Stimulated activated CD4-positive, alpha-beta T cell treated with anti-CD3 and anti-CD28 coated beads, Interleukin-1b, Interleukin-23, amount 100 ng/mL, for 4 hours (primary cell): ENCODE results near the gene ADCY2.

Experiments used
- DNase-seq, 2 donors: peaks; one replicate each; pipeline ENCODE4 v3.0.0-alpha.2; 2020; ENCODE audit warnings: low read depth in 2 of 2

ADCY2 gene

GRCh38 chr5:7663808-7664207 is 267.9 kb downstream of the ADCY2 start:
- no peak for DNase-seq

DNA sequence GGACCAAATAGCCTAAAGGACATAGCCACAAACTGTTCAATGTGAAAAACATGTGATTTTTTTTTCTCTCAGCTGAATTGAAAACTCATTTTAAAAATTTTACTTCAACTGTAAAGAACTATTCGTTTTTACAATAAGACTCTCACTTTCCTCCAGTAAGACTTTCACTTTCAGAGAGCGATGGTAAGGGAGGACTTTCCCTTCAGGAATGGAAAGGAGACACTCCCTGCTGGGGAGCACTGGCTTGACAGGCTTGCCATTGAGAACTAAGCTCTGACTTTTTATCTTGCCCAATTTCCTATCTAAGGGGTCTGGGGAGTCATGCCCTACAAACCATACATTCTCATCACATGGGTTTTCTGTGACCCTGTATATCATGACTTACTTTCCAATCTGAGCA is 268.3 kb downstream of the ADCY2 start:
- DNase-seq: no peak

- DNase-seq: no peak
Measured at GRCh38 chr5:7667216-7667767, 271.4 kb downstream of the ADCY2 start.

GRCh38 chr5:7668161-7668560 is 272.2 kb downstream of the ADCY2 start:
- DNase-seq: no peak

GRCh38 chr5:7668627-7669026 is 272.7 kb downstream of the ADCY2 start:
- DNase-seq: no peak

DNA sequence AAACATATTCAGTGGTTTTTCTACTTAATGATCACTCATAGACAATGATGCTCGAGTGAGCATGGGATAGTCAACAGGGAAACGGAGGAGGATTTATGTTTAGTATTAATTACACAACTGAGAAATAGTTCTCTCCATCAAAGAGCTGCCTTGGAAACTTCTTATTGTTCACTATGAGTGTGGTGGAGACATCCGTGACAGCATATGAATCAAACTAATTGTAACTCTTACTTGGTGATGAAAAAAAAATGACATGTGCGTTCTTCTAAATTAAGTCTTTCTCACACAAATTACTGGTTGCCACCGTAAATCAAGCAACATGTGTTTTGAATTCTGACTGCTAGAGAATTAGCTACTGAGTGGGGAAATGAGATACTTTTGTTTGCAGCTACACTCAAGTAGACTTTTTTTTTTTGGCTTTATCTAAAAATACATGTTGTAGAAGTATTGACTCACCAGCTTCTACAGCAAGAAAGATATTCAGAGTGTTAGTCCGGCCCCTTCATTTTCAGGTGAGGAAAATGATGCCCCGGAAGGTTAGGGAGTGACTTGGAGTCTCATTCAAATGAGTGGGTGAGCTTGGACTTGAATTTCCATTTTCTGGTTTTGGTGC is 275.5 kb downstream of the ADCY2 start:
- no peak for DNase-seq

DNA sequence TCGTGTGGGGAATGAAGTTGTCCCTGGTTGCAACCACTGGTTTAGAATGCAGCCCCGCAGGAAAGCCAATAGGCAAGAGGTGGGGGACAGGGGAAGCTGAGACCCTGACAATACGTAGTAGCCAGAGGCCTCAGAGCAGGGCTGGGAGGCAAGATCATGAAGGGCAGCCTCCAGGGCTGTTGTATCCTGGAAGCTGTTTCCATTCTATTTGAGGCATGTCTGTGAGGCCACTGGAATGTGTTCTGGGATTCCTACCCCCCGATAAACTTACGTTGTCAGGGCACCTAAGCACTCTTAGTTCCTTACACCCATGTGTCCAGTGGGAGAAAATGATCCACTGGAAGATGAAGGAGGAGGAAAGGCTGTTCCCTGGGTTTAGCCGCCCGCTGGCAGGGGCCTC is 277.7 kb downstream of the ADCY2 start:
- DNase-seq: no peak

DNA sequence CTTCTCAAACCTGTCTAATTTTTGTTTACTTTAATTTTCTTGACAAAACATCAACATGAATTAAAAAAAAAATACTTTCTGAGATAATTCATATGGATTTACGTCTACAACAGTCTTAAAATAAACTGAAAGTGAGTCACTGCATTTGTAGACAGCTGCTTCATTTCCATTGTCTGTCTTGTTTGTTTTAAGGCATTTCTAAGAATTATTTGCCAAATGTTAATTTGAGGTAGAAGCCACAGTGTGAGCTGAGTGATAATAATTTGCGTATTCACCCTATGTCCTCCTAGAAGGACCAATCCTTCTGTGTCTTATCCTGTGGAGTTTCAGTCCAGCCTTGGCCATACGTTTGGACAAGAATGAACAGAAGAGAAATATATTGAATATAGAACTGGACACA is 280.5 kb downstream of the ADCY2 start:
- DNase-seq: no peak

DNA sequence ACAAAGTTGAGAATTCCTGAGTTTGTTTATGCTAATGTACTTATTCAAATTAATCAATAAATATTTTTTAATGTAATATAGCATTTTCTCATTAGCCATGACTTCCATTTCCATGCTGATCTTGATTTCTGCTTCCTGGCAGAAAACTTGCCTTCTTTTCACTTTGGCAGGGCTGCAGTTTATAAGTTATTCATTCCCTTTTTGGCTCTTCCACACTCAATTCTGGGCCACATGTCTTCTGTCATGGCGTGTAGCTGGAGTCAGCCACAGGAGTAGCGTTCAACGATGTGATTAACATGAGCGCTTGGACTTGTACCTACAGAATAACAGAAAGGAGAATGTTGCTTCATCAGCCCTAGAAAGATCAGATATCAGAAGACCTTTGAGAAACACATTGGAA is 282.1 kb downstream of the ADCY2 start:
- no peak for DNase-seq

- DNase-seq: no peak
Measured at GRCh38 chr5:7679663-7680062, 283.7 kb downstream of the ADCY2 start.

DNA sequence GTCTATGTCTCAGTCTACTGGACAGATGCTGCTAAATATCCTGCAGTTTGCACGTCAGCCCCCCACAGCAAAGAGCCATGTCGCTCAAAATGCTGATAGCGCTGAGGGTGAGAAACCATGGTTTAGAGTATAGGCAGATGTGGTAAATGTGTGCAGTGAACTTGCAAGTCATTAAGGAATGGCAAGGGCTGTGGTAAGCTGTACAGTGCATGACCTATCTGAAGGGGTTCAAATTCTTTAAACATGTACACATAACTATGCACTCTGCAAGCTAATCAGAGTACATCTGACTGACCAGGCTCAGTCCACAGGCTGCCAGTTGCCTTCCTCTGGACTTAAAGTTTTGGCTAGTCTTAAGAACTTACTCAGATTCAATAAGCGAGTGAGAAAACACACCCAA is 284.3 kb downstream of the ADCY2 start:
- DNase-seq: no peak

DNA sequence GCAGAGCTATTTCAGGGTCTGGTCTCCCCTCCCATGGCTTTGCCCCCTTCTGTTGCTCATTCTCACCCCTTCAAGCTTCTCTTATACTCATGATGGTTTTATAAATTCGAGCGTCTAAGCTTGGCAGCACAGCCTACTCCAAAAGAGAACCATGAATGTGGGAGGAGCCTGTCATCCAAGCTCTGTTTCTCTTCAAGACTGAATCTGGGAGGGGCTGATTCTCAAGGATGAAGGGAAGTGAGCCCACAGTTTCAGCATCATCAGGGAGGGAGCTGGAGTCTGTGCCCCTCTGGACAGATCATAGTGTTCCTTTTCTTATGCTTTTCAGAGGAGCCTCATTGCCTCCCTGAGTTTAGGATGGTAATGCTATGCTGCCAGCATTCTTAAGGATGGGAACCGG is 286.4 kb downstream of the ADCY2 start:
- no peak for DNase-seq

GRCh38 chr5:7683753-7684152 is 287.8 kb downstream of the ADCY2 start:
- no peak for DNase-seq

- no peak for DNase-seq
Measured at GRCh38 chr5:7684826-7685225, 288.9 kb downstream of the ADCY2 start.

- DNase-seq: no peak
Measured at GRCh38 chr5:7686794-7687193, 290.9 kb downstream of the ADCY2 start.

- DNase-seq: no peak
Measured at GRCh38 chr5:7690557-7690956, 294.6 kb downstream of the ADCY2 start.

- DNase-seq: no peak
Measured at GRCh38 chr5:7705261-7705660, 309.3 kb downstream of the ADCY2 start.

- DNase-seq: no peak
Measured at GRCh38 chr5:7705736-7706135, 309.8 kb downstream of the ADCY2 start.

- no peak for DNase-seq
Measured at GRCh38 chr5:7706256-7706655, 310.3 kb downstream of the ADCY2 start.

GRCh38 chr5:7714119-7714518 is 318.2 kb downstream of the ADCY2 start:
- DNase-seq: no peak

DNA sequence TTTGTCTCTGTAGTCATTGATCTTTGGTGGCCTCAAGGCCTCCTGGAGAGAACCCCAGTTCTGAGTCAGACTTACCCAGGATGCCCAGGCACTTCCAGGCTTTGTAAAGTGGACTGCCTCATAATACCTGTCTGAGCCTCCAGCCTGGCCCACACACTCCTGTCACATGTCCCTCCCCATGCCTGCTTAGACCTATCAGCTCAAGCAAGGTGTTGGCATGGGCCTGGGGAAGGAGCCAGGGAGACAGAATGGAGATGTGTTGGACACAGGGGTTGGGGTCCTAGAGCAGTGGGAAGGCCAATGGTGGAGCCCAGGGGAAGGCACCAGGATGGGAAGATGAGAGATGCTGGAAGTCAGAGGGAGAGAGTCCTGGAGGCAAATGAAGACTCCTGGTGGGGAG is 318.8 kb downstream of the ADCY2 start:
- no peak for DNase-seq

DNA sequence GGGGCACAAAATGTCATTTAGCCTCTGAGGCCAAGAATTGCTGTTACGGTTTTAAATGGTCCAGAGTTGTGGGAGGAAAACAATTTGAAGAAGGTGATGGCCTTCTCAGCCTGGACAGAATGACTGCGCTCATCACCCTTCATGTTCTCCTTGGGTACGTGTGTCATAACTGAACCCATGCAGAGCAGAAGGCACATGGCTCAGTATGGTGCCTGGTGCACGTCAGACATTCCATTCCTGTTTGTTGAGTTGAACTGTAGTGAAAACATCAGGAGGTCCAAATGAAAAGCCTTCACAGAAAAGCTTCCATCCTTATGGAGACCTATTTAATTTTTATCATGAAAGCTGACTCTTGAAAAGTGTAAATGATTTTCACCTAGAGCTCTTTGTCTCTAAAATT is 321.8 kb downstream of the ADCY2 start:
- no peak for DNase-seq

- DNase-seq: no peak
Measured at GRCh38 chr5:7728076-7728475, 332.1 kb downstream of the ADCY2 start.

- no peak for DNase-seq
Measured at GRCh38 chr5:7741415-7742065, 345.6 kb downstream of the ADCY2 start.
